ENCODE results near the gene PRUNE2. TPM values are rescaled to one million over a fixed set of nuclear protein-coding genes. Genes with fewer than 3 reads are reported as not detected.

Gene PRUNE2
- polyA plus RNA-seq, 1 donor (not counting 4 experiments of a cell fraction or from before 2014, with no cell fraction given), result 0.41 TPM

GRCh38 chr9:76720245-76720644 lies 185.7 kb downstream of the PRUNE2 start:
- no peaks in the 10 kb centered on the region for H3K79me2 ChIP-seq (ENCODE audit: control insufficient read depth, insufficient read depth, low read length)
- no peak overlapping the region for H3K4me3 ChIP-seq (ENCODE audit: control insufficient read depth in 2 of 3, extremely low read depth in 1 of 3, insufficient read depth in 2 of 3, low read depth in 1 of 3, low read length in 3 of 3)
- H3K9me3 ChIP-seq (ENCODE audit: control insufficient read depth, low read depth, low read length), result no peaks in the 10 kb centered on the region
- H3K27me3 ChIP-seq (ENCODE audit: control insufficient read depth, extremely low read depth, insufficient read depth, low read length), result no peaks in the 10 kb centered on the region
- dilution Hi-C loops (cut with MboI; ENCODE audit: extremely low pct_ligation_motif_present, low sequenced_read_pairs), result no loop called here
- H3K27ac ChIP-seq (ENCODE audit: control insufficient read depth, insufficient read depth, low read length), result no peak overlapping the region
- no peak overlapping the region for H3K9ac ChIP-seq (ENCODE audit: control insufficient read depth, extremely low read depth, insufficient read depth, low read length)
- no peak overlapping the region for H2AFZ ChIP-seq (ENCODE audit: control insufficient read depth, low read length)
- no peaks in the 10 kb centered on the region for H3K9me1 ChIP-seq (ENCODE audit: control insufficient read depth, extremely low read depth, insufficient read depth, low read length)
- no peak for TF ChIP-seq EZH2 (IDR thresholded peaks at IDR 0.05; ENCODE audit: low read length)
- TF ChIP-seq CTCF (optimal IDR thresholded peaks at IDR 0.05 in 1 of 3, IDR thresholded peaks at IDR 0.05 in 1 of 3, conservative IDR thresholded peaks at IDR 0.05 in 1 of 3; ENCODE audit: extremely low read depth in 1 of 3, insufficient read depth in 2 of 3, low read length in 3 of 3), result no peak
- no peak overlapping the region for H3K4me2 ChIP-seq (ENCODE audit: control insufficient read depth, extremely low read depth, insufficient read depth, low read depth, low read length)
- no peaks in the 10 kb centered on the region for H3K4me1 ChIP-seq (ENCODE audit: control insufficient read depth, extremely low read depth, insufficient read depth, low read length)
- no peak for DNase-seq (ENCODE audit: low read depth, low spot score)
- FAIRE-seq, result no peak
- no peaks in the 10 kb centered on the region for H3K36me3 ChIP-seq (ENCODE audit: control insufficient read depth in 2 of 2, extremely low read depth in 1 of 2, insufficient read depth in 2 of 2, low read length in 2 of 2)
- no peaks in the 10 kb centered on the region for H4K20me1 ChIP-seq (ENCODE audit: control insufficient read depth, extremely low read depth, insufficient read depth, low read length)

- no peak for FAIRE-seq
Measured at GRCh38 chr9:76718166-76718565, 187.7 kb downstream of the PRUNE2 start.

More at GRCh38 chr9:76718166-76718565, 187.7 kb downstream of the PRUNE2 start:
- H3K36me3 ChIP-seq (ENCODE audit: control insufficient read depth in 2 of 2, extremely low read depth in 1 of 2, insufficient read depth in 2 of 2, low read length in 2 of 2), result no peaks in the 10 kb centered on the region
- no peak for TF ChIP-seq EZH2 (IDR thresholded peaks at IDR 0.05; ENCODE audit: low read length)
- no peak for TF ChIP-seq CTCF (optimal IDR thresholded peaks at IDR 0.05 in 1 of 3, IDR thresholded peaks at IDR 0.05 in 1 of 3, conservative IDR thresholded peaks at IDR 0.05 in 1 of 3; ENCODE audit: extremely low read depth in 1 of 3, insufficient read depth in 2 of 3, low read length in 3 of 3)
- H3K4me3 ChIP-seq (ENCODE audit: control insufficient read depth in 2 of 3, extremely low read depth in 1 of 3, insufficient read depth in 2 of 3, low read depth in 1 of 3, low read length in 3 of 3), result no peak overlapping the region
- H3K4me2 ChIP-seq (ENCODE audit: control insufficient read depth, extremely low read depth, insufficient read depth, low read depth, low read length), result no peak overlapping the region
- dilution Hi-C loops (cut with MboI; ENCODE audit: extremely low pct_ligation_motif_present, low sequenced_read_pairs), result no loop called here
- H3K9me3 ChIP-seq (ENCODE audit: control insufficient read depth, low read depth, low read length), result no peaks in the 10 kb centered on the region
- H3K79me2 ChIP-seq (ENCODE audit: control insufficient read depth, insufficient read depth, low read length), result no peaks in the 10 kb centered on the region
- no peaks in the 10 kb centered on the region for H3K9me1 ChIP-seq (ENCODE audit: control insufficient read depth, extremely low read depth, insufficient read depth, low read length)
- no peaks in the 10 kb centered on the region for H3K4me1 ChIP-seq (ENCODE audit: control insufficient read depth, extremely low read depth, insufficient read depth, low read length)
- DNase-seq (ENCODE audit: low read depth, low spot score), result no peak
- no peak overlapping the region for H3K27ac ChIP-seq (ENCODE audit: control insufficient read depth, insufficient read depth, low read length)
- H3K27me3 ChIP-seq (ENCODE audit: control insufficient read depth, extremely low read depth, insufficient read depth, low read length), result no peaks in the 10 kb centered on the region
- H3K9ac ChIP-seq (ENCODE audit: control insufficient read depth, extremely low read depth, insufficient read depth, low read length), result no peak overlapping the region
- H2AFZ ChIP-seq (ENCODE audit: control insufficient read depth, low read length), result no peak overlapping the region
- no peaks in the 10 kb centered on the region for H4K20me1 ChIP-seq (ENCODE audit: control insufficient read depth, extremely low read depth, insufficient read depth, low read length)

Data from keratinocyte (primary cell).